ENCODE data around the gene SETDB2. TPM values are rescaled to one million over a fixed set of nuclear protein-coding genes. Genes with fewer than 3 reads are reported as not detected.

SETDB2 gene
- total RNA-seq, 2 donors from 2014 or later, result 9.0 to 9.1 TPM

GRCh38 chr13:49454388-49455006 is 10.4 kb downstream of the SETDB2 start:
- ATAC-seq (ENCODE audit: insufficient number of reproducible peaks, low FRiP score, low read depth) (no peak), DNase-seq (ENCODE audit: low spot score) (no peak)
- no peak for TF ChIP-seq CTCF (IDR thresholded peaks at IDR 0.05)
- no peaks in the 10 kb centered on the region for H3K27me3 ChIP-seq (replicated peaks; ENCODE audit: insufficient read depth)
- H3K36me3 ChIP-seq, result no peaks in the 10 kb centered on the region
- no peak overlapping the region for H3K27ac ChIP-seq
- no peak overlapping the region for H3K4me3 ChIP-seq
- H3K9me3 ChIP-seq, result no peaks in the 10 kb centered on the region
- peaks cover 10 to 26% of the 10 kb centered on the region in 2 donors for H3K4me1 ChIP-seq (ENCODE audit: control insufficient read depth in 1 of 2, low read depth in 2 of 2)

GRCh38 chr13:49455007-49455398 is 10.9 kb downstream of the SETDB2 start:
- DNase-seq (ENCODE audit: low spot score), result no peak
- H3K9me3 ChIP-seq, result no peaks in the 10 kb centered on the region
- H3K36me3 ChIP-seq, result no peaks in the 10 kb centered on the region
- no peaks in the 10 kb centered on the region for H3K27me3 ChIP-seq (replicated peaks; ENCODE audit: insufficient read depth)
- H3K27ac ChIP-seq, result no peak overlapping the region
- H3K4me3 ChIP-seq, result no peak overlapping the region
- peaks cover 10 to 22% of the 10 kb centered on the region in 2 donors for H3K4me1 ChIP-seq (ENCODE audit: control insufficient read depth in 1 of 2, low read depth in 2 of 2)
- no peak for ATAC-seq (ENCODE audit: insufficient number of reproducible peaks, low FRiP score, low read depth)
- no peak for TF ChIP-seq CTCF (IDR thresholded peaks at IDR 0.05)

GRCh38 chr13:49456156-49456555 is 12.1 kb downstream of the SETDB2 start:
- Histone ChIP-seq H3K27me3 (replicated peaks; ENCODE audit: insufficient read depth) (no peaks in the 10 kb centered on the region), H3K4me1 (ENCODE audit: control insufficient read depth in 1 of 2, low read depth in 2 of 2) (peaks cover 4 to 17% of the 10 kb centered on the region in 2 donors), H3K27ac (no peak overlapping the region), H3K9me3 (no peaks in the 10 kb centered on the region), H3K4me3 (no peak overlapping the region), H3K36me3 (peaks cover 6% of the 10 kb centered on the region)
- DNase-seq (ENCODE audit: low spot score) (no peak), ATAC-seq (ENCODE audit: insufficient number of reproducible peaks, low FRiP score, low read depth) (no peak)
- TF ChIP-seq CTCF (IDR thresholded peaks at IDR 0.05), result no peak

GRCh38 chr13:49457221-49457620 is 13.1 kb downstream of the SETDB2 start:
- ATAC-seq (ENCODE audit: insufficient number of reproducible peaks, low FRiP score, low read depth) (peak; percentile 65), DNase-seq (ENCODE audit: low spot score) (no peak)
- no peak for TF ChIP-seq CTCF (IDR thresholded peaks at IDR 0.05)
- Histone ChIP-seq H3K27ac (no peak overlapping the region), H3K4me3 (no peak overlapping the region), H3K4me1 (ENCODE audit: control insufficient read depth in 1 of 2, low read depth in 2 of 2) (peaks cover 4 to 17% of the 10 kb centered on the region in 2 donors), H3K9me3 (no peaks in the 10 kb centered on the region), H3K36me3 (peaks cover 6% of the 10 kb centered on the region), H3K27me3 (replicated peaks; ENCODE audit: insufficient read depth) (no peaks in the 10 kb centered on the region)

GRCh38 chr13:49459580-49459979 is 15.5 kb downstream of the SETDB2 start:
- H3K9me3 ChIP-seq, result no peaks in the 10 kb centered on the region
- TF ChIP-seq CTCF (IDR thresholded peaks at IDR 0.05), result no peak
- H3K36me3 ChIP-seq, result peaks cover 17% of the 10 kb centered on the region
- H3K4me3 ChIP-seq, result no peak overlapping the region
- no peaks in the 10 kb centered on the region for H3K27me3 ChIP-seq (replicated peaks; ENCODE audit: insufficient read depth)
- H3K4me1 ChIP-seq (ENCODE audit: control insufficient read depth in 1 of 2, low read depth in 2 of 2), result peaks cover 4 to 17% of the 10 kb centered on the region in 2 donors
- DNase-seq (ENCODE audit: low spot score) (no peak), ATAC-seq (ENCODE audit: insufficient number of reproducible peaks, low FRiP score, low read depth) (no peak)
- H3K27ac ChIP-seq, result no peak overlapping the region

Data from thoracic aorta (tissue), 2 donors.